Glomerular visceral epithelial cell (primary cell): ENCODE data around the gene ADARB1.

Experiments
- DNase-seq: peaks from one replicate; pipeline ENCODE4 v3.0.0-alpha.2; 2016; ENCODE audit errors: extremely low spot score

The ADARB1 gene

DNA sequence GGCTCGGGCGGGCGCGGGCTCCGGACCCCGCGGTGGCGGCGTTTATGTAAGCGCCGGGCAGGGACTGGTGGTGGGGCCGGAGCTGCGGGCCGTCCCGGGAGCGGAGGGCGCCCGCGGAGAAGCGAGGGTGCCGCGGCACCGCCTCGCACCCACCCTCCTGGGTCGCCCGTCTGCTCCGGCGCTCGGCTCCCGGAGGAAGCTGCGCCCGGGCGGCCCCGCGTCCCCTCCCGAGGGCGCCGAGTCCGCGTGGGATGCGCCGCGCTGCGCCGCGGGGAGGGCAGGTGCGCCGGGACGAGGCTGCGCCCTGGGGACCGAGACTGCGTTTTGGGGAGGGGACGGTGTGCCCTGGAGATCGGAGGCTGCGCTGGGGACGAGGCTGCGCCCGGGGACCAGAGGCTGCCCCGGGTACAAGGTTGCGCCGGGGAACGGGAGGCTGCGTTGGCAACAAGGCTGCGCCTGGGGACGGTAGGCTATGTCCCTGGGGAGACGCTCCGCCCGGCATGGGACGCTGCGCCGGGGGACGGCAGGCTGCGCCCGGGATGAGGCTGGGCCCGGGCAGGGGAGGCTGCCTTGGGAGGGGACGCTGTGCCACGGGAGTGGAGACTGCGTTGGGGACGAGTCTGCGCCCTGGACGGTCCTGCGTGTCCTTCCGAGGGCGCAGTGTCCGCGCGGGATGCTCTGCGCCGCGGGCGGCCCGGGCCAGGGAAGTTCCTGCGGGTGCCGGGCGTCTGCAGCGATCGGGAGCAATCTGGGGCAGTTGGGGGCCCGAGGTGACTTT lies 627 bp downstream of the ADARB1 start:
- DNase-seq: peak; percentile 28

DNA sequence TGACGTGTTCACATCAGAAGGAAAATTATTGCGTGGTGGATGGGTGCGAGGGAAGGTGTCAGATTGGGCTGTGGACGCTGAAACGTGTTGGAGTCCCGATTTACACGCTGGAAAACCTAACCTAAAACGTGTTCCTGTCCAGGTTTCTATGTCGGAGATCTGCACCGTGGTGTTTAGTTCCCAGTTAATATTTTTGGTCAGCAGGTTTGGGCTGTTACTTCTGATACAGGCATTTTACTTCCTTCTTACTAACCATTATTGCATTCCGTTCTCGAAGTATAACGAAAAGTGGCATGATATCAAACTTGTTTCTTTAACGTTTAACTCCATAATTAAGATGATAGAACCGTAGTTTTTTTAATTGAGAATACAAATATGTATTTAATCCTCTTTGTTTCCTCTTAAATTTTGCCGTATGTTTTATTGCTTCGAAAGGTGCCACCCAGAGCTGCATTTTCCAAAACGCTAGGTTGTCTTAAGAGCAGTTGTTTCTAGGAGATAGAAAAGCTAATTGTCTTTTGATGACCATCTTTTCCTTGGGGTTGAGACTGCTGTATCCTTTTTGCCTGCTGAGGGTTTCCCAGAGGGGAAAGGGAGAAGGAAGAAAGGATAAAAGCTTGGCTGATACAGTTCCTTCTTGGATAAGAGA lies 1.3 kb downstream of the ADARB1 start:
- no peak for DNase-seq

DNA sequence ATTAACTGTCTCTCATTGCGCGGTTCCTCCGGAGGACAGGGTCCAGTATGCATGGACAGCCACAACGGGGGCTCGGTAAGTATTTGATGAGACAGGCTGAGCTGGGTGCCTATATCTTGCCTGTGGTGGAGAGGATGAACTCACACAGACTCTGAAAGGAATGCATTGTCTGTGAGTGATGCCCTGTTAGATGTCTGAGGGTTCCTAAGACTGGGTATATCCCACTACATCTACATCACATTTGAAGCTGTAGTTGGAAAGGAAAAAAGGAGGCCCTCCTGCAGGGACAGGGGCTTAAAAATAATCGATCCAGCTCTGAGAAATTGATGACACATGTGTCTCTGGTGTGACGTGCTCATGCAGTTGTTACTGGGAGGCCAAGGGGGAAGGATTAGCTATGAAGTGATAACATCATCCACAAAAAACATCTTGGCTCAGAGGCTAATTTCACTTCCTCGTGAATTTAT lies 1.9 kb downstream of the ADARB1 start:
- no peak for DNase-seq

DNA sequence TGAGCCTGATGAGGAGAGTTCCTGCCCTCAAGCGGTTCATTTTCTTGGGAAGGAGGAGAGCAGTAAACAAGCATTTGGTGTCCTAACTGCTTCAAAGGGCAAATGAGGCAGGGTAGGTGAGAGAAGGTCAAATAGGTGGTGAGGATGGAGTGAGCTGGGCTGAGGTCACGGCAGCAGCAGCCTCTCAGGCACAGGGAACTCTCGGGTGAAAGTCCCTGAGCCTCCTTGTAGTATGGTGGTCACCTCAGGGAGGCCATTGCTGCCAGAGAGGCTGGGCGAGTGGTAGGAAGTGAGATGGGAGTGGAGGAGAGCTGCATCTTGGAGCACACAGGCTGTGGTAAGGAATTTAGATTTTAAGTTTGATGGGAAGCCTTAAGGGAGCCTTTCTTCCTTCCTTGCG lies 4.0 kb downstream of the ADARB1 start:
- no peak for DNase-seq

DNA sequence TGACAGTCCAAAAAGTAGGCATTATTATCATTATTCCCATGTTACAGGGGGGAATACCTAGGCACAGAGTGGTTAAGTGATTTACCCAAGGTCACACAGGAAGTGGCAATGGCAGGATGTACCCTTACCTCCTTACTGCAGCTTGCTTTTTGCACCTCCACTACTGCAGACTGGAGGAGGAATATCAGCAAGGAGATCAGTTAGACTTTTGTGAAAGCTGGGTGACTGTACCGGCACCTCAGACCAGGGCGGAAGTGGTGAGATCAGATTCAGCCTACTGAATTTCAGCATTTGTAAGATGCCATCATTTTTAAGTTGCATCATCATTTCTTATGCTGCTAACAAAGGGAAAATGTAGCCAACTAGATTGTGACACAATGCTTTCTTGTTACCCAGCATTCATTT lies 4.5 kb downstream of the ADARB1 start:
- DNase-seq: no peak

DNA sequence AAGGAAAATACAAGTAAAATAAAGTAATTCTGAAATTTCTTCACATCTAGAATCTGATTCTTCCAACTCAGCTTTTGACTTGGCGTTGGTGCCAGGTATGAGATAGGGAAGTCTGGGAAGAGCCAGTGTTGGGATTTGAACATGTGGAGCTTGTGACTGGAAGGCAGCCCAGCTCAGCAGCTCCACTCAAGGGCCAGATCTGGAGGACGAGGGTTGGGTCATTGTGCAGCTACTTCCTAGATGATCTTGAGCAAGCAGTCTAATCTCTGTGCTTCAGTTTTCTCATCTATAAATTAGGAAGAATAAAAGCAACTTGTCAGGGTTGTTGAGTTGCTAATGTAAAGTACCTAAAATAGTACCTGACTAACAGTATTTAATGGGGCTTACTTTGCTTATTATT lies 5.0 kb downstream of the ADARB1 start:
- DNase-seq: no peak

DNA sequence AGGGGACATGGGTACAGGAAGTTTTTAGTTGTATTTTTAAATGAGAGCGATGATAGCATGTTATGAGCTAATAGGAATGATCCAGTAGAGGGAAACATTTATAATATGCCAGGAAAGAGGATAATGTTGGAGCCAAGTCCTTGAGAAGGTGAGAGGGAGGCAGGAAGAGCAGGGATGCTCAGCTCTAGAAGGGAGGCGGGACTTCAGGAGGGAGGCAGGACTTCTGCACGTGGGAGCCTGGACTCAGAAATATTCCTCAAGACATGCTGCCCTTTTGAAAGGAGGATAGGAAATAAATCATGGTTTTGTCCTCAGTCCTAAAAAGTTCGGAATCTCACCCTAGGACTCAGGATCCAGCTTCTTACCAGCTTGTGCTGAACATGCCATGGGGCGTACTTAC lies 5.9 kb downstream of the ADARB1 start:
- no peak for DNase-seq

DNA sequence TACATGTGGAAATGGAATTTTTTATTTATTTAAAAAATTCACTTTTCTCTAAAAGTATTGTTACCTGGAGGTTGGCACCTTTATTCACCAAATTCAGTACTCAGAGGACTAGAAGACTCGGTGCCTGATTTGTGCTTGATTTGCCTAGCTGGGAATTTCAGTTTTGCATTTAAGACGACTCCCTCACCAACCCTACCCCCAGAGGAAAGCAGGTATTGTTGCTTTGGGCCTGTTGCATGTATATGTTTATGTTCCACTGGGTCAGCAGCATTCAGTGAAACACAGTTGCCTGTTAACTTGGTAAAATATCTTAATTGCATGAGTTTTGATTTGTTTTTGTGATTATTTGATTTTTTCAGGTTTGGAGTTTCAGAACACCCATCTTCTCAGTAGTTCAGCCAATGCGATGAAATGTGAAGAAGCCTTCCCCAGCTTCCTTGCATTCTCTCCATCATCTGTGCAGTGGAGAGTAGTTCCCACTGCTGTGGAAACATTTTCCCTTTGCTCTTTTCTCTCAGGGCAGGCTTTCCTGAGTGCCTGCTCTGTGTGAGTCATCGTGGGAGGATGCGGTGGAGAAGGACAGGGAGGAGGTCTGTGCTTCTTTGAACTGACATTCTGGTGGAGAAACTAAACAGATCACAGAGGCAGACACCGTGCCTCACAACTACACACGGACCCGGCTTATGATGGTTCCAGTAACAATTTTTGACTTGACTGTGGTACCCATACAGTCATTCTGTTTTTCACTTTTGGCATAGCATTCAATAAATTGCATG lies 6.4 kb downstream of the ADARB1 start:
- DNase-seq: peak; percentile 38

DNA sequence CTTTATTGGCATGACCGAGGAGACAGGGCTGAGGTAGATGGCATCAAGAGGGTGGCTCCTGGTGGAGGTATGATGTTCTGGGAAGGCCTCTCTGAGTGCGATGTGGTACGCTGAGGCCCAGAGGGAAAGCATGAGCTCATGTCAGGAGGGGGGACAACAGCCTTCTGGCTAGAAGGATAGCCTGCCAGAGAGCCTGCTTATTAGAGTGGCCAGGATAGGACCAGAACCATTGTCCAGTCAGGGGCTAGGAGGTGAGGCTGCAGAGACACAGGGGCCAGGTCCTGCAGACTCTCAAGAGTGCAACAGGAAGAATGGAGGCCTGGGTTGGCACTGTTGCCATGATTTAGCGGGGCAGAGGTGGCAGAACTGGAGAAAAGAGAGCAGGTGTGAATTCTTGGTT lies 7.3 kb downstream of the ADARB1 start:
- DNase-seq: no peak

DNA sequence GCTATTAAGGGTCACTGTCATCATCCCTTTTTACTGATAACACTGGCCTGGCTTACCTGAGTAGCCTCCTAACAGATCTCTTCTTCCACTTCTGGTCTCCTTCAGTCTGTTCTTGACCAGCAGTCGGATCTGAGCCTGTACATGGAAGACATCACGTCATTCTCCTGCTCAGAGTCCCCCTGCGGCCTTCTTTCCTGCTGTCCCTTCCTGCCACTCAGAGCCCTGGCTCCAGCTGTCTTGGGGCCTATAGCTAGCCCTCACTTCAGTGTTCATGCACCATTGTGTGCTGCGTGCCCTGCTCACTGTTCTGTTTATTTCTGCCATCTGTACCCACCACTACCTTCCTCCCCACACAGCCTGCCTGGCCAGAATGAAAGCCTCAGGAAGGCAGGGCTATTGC lies 8.4 kb downstream of the ADARB1 start:
- DNase-seq: no peak

DNA sequence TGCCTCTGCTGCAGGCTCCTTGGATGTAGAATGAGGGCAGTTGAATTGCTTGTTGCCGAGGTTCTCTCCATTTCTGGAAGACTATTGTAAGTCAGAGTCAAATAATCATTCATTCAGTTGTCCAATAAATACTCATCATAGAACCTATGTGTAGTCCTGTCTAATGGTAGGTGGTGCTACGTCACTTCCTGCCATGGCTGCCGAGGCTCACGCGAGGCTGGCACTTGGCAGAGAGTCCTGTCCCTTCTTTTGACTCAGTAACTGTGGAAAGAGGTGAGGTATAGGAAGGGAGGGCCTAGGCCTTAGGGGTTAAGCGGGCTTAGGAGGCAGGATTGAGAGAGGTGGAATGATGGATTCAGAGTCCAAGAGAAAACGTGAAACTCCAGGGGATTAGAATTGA lies 9.7 kb downstream of the ADARB1 start:
- DNase-seq: no peak

DNA sequence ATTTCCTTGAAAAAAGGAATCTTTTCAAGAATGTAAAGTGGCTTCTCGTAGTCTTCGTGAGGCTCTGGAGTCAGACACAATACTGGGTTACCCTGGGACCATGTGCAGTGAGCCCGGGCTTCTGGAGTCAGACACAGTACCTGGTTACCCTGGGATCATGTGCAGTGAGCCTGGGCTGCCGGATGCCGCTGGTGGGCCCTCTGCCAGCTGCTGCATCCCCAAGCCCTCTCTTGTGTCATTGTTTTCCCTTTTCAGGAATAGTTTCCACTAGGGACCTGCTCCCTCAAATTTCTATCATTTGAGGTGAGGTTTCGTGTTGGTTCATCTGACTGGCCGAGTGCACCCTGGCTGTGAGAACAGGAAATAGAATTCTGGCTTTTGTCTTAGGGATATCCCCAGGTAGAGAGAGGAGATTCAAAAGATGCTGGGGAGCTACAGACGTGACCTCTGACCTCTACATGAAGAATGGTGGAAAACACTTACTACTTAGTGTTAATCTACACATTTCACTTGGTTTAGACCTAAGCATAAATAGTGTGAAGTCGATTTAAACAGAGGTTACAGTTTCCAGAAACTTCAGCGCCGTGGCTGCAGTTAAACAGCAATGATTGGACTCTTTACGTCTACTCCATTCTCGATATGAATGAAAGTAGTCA lies 10.6 kb downstream of the ADARB1 start:
- no peak for DNase-seq

DNA sequence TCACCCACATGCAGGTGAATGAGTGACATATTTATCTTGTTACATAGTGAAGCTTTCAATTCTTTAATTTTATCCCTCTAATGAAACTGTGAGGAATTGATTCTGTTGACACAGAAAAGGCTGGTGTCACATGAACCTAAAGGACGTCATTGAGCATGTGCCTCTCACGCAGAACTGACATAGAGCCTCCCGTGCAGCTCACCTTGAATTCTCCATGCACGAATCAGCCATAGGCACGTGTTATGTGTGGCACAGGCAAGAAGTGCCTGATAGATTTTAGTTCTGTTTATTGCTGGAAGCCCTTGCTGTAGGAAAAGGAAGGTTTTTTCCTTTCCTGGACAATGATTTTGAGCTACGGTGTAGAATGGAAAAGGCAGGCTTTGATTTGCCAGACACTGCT lies 11.3 kb downstream of the ADARB1 start:
- no peak for DNase-seq

DNA sequence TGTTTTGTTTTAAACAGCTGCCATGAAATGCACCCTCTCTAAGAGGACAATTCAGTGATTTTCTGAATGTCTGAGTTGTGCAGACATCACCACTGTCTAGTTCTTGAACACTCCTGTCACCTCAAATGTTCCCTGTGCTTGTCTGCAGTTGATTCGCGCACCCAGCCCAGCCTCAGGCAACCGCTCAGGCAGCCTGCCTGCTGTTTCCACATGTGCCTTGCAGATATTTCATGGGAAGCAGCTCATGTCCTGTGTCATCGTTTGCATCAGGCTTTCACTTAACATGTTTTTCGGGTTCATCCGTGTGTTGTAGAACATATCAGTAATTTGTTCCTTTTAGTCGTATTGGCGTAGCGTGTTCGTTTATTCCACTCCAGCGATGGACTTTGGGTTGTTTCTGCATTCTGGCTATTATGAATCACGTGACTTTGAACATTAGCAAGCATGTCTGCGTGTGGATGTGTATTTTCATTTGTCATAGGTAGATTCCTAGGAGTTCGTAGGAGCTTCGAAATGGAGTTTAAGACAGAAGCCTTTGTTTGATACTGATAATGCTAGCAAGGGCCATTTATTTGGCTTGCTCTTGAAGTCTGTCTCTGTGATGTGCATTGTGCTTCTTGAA lies 12.1 kb downstream of the ADARB1 start:
- DNase-seq: no peak

DNA sequence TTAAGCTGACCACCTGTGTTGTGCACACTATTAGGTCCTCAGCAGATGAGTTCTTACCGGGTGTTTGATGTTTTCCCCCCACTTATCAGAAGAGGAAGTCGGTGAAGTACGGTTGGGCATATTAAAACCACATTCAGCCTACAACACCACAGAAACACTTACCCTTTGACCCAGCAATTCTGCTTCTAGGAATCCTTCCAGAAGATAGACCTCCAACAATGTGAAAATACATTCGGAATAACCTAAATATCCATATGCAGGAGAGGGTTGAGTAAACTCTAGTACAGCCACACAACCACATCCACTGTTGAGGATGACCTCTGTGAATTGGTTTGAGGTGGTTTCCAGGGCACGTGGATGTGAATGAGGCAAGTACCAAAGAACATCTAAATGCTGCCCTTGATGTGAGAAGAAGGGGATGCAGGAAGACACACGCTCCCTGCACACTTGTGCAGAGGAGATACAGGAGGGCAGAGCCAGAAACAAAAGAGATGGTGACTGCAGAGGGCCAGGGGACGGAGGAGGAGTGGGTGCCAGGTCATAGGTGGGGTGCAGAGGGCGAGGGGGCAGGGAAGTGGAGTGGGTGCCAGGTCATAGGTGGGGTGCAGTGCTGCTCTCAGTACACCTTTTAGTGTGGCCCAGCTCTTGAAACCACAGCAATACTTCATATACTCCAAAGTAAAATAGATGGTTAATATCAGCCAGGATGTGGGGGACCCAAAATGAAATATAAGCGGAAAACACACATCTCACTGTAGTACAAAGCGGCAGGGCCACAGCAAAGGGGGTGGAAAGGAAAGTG lies 12.8 kb downstream of the ADARB1 start:
- DNase-seq: no peak

DNA sequence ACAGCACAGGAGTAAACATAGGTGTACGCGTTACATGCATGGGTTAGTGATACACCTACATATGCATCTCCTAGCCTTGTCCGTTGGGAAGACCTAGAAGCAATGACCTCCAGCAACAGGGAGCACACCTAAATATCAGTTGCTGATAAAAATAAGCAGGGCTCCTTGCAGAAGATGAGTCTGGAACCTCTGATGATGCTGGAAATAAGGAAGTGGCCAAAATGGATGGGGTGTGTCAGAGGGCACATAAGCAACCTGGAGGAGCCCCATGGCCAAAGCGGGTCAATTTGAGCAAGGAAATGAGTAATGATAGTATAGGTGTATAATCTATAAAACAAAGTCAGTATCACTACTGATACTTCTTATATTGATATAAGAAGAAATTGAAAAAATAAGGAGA lies 13.7 kb downstream of the ADARB1 start:
- DNase-seq: no peak

DNA sequence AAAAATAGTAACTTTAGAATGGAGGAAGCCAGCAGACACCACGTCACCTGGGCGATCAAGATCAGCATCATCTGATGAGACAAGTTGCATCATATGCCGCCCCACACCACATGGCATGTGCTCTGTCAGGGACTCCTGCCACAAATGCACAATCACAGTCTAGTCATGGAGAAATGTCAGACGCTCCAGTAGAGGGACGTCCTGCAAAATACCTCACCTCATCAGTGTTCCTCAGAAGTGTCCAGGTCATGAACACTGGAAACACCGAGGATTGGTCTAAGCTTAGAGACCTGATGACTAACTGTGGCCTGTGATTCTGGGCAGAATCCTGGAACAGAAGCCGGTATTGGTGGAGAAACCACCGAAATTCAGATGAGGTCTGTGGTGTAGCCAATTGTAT lies 14.3 kb downstream of the ADARB1 start:
- no peak for DNase-seq

DNA sequence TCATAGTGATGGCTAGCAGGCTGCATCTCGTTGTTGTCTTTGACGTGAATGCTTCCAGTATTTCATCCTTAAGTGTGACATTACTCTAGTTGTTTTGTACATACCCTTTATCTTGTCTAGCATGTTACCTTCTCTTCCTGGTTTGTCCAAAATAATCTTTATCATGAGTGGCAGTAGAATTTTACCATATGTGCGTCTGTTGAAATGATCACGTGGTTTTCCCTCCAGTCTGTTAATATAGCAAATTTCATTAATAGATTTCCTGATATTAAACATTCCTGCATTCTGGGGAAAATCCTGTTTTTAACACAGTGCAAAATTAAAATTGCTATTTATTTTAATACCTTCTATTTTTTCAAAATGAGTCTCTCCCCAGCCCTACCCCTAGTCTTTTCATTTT lies 15.6 kb downstream of the ADARB1 start:
- DNase-seq: no peak

DNA sequence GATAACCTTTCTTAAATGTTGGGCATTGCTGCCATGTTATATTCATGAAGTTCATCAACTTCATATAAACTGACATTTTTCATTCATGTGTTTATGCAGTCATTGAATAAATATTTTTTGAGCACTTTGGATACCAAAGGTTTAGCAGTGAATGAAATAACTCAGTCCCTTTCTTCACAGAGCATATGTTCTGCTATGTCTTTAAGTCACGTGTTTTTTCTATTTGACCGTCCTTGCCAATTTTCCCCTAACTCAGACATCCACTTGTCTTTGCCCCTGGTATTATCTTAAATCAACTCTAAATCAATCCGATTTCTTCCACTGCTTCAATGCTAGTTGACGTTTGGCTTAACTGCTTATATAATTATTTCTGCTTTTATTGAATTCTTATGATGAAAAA lies 16.6 kb downstream of the ADARB1 start:
- DNase-seq: no peak

DNA sequence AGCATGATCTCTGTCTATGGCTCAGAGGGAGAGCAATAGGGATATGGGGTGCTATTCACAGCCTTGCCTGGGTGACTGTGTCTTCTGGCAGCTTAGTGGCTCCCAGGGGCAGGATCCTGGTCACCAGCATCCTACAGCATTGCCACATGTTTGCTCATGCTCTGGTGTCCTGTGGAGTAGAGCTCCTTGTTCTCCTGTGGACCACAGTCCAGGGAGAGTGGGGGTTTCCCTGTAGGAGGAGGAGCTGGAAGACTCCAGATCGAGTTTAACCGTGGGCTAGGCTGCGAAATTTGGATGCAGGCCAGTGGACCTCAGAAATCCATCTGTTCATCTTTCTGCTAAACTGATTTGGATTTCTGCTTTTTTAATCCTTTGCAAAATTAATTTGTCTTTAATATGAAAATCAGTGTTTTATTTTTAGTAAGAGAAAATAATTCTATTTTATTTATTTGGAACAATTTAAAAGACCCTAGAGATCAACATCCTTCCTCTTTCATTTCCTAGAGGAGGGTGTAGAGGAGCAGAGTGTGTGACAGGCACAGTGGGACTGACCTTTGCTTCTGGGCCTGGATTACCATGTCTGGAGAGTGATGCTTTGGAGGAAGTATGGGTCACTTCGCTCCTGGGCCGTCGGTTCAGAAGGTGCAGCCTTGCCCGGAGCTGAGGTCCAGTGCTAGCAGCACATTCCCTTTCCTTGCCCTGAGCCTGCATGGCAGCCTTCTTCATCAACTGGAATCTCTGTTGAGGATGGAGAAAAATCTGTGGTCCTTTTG lies 17.4 kb downstream of the ADARB1 start:
- DNase-seq: no peak
